Measurements from ENCODE around the gene DPP6. TPM values are rescaled to one million over a fixed set of nuclear protein-coding genes. Genes with fewer than 3 reads are reported as not detected.

Gene DPP6
- total and polyA plus RNA-seq, 9 of the 15 experiments (the other 6 are each of a cell fraction or from before 2014, with no cell fraction given): not detected

- TF ChIP-seq NFXL1 (CRISPR knock-in tag; IDR thresholded peaks at IDR 0.05) (no peak), RHOXF2B (CRISPR knock-in tag; conservative IDR thresholded peaks at IDR 0.05) (no peak), ERF (CRISPR knock-in tag; IDR thresholded peaks at IDR 0.05) (no peak)
These were observed 729.4 kb downstream of the DPP6 start (continued) for GRCh38 chr7:154781369-154782303.

GRCh38 chr7:154783281-154783909 is 731.2 kb downstream of the DPP6 start:
- no peak for DNase-seq (ENCODE audit: extremely low read depth in 1 of 4, low spot score in 3 of 4)
- POLR2A ChIA-PET: no interaction called here
- H3K9me1 ChIP-seq (ENCODE audit: control insufficient read depth, insufficient read depth, low read length): no peaks in the 10 kb centered on the region
- in situ Hi-C loops (cut with MboI) (loop anchor here (25.0 kb wide), 1 partner anchor 721 kb away; the partner anchor contains the start of gene DPP6), intact Hi-C loops (cut with micrococcal nuclease) (loop anchor here (10.0 kb wide), 1 partner anchor 269 kb away; no protein-coding TSS in a partner anchor)
- CTCF ChIA-PET (ENCODE audit: low intra/inter-chr PET ratio): no interaction called here
- no peaks in the 10 kb centered on the region for H3K36me3 ChIP-seq (ENCODE audit: control insufficient read depth, insufficient read depth, low read length)
- no peak overlapping the region for H2AFZ ChIP-seq (ENCODE audit: low read depth, low read length)
- H3K9me3 ChIP-seq (replicated peaks; ENCODE audit: control insufficient read depth, insufficient read depth, low read depth, low read length): no peaks in the 10 kb centered on the region
- no peaks in the 10 kb centered on the region for H3K79me2 ChIP-seq (ENCODE audit: control insufficient read depth, insufficient read depth, low read length)
- H3K4me3 ChIP-seq: no peak overlapping the region
- no peak for ATAC-seq
- no peak overlapping the region for H3K9ac ChIP-seq (ENCODE audit: insufficient read depth in 1 of 2, low read depth in 2 of 2, low read length in 2 of 2)
- H3K27me3 ChIP-seq (ENCODE audit: control insufficient read depth in 2 of 2, insufficient read depth in 2 of 2, low read length in 2 of 2): peaks cover 5 to 16% of the 10 kb centered on the region in 2 experiments; a peak in 4 of 5 replicates
- 0% methylated on average over 18 of the region's 18 CpGs for WGBS (ENCODE audit: insufficient coverage, low coverage, missing lambda C conversion rate)
- no peaks in the 10 kb centered on the region for H4K20me1 ChIP-seq (replicated peaks; ENCODE audit: control insufficient read depth, insufficient read depth, low read length)
- H3K4me1 ChIP-seq (replicated peaks in 1 of 2; ENCODE audit: control insufficient read depth in 2 of 2, insufficient read depth in 2 of 2, low read length in 2 of 2): no peaks in the 10 kb centered on the region
- BruUV-seq (replicated peaks): no TSS peak
- H3K4me2 ChIP-seq (ENCODE audit: insufficient read depth, low read length): no peak overlapping the region
- no peak overlapping the region for H3K27ac ChIP-seq (ENCODE audit: extremely low read depth, low read depth, low read length)
- no peak for FAIRE-seq
- no peak for TF ChIP-seq SETDB1 (IDR thresholded peaks at IDR 0.05; ENCODE audit: low read length)
- TF ChIP-seq SMARCA4 (IDR thresholded peaks at IDR 0.05): no peak
- no peak for TF ChIP-seq ZKSCAN8 (CRISPR knock-in tag; IDR thresholded peaks at IDR 0.05)
- no peak for TF ChIP-seq PHF20 (IDR thresholded peaks at IDR 0.05; ENCODE audit: partially characterized antibody)
- no peak for TF ChIP-seq NR2F6 (CRISPR knock-in tag; IDR thresholded peaks at IDR 0.05)
- no peak for TF ChIP-seq NFXL1 (CRISPR knock-in tag; IDR thresholded peaks at IDR 0.05)
- no peak for TF ChIP-seq NKRF (IDR thresholded peaks at IDR 0.05; ENCODE audit: borderline replicate concordance)
- TF ChIP-seq BMI1 (IDR thresholded peaks at IDR 0.05; ENCODE audit: low read length): no peak
- no peak for TF ChIP-seq HBP1 (CRISPR knock-in tag; IDR thresholded peaks at IDR 0.05)
- TF ChIP-seq KDM1A (IDR thresholded peaks at IDR 0.05): no peak
- no peak for TF ChIP-seq ILK (tag; IDR thresholded peaks at IDR 0.05; ENCODE audit: borderline replicate concordance, low read depth)
- TF ChIP-seq KAT7 (CRISPR knock-in tag; IDR thresholded peaks at IDR 0.05; ENCODE audit: borderline replicate concordance): no peak
- no peak for TF ChIP-seq FOS (IDR thresholded peaks at IDR 0.05; ENCODE audit: extremely low read depth, insufficient read length)
